Prostate gland (tissue), 2 donors: ENCODE measurements around the gene DMXL1. TPM values are rescaled to one million over a fixed set of nuclear protein-coding genes. Genes with fewer than 3 reads are reported as not detected.

Source experiments
- DNase-seq: peaks from one replicate; pipeline ENCODE4 v3.0.0-alpha.2; 2019; ENCODE audit warnings: low spot score
- H3K27ac ChIP-seq, 2 donors: fragments of 200-600 bp; sonication (generic); 2 replicates each; pipeline ENCODE4 v1.5.1; 2017 to 2019
- H3K27me3 ChIP-seq: fragments of 200-600 bp; sonication (generic); replicated peaks from 2 replicates; pipeline ENCODE4 v1.5.1; 2019; ENCODE audit not compliant: insufficient read depth
- H3K36me3 ChIP-seq, 2 donors: fragments of 200-600 bp; sonication (generic); 1 replicate in 1 of 2; 2 replicates in 1 of 2; pipeline versions ENCODE4 v1.5.1 to v1.8.1; 2017 to 2019
- H3K4me1 ChIP-seq: fragments of 200-600 bp; sonication (generic); replicated peaks from 2 replicates; pipeline ENCODE4 v1.5.1; 2019
- H3K4me3 ChIP-seq, 2 donors: fragments of 200-600 bp; sonication (generic); 2 replicates each; pipeline ENCODE4 v1.5.1; 2017 to 2019
- H3K9me3 ChIP-seq: fragments of 200-600 bp; sonication (generic); 2 replicates; pipeline ENCODE4 v1.5.1; 2017
- CTCF ChIP-seq, 4 experiments: fragments of 200-600 bp in 2 of 4; fragments of 450-650 bp in 2 of 4; sonication (generic) in 2 of 4; IDR thresholded peaks; 1 replicate in 3 of 4; 2 replicates in 1 of 4; pipeline ENCODE4 v1.5.1; 2016 to 2019; ENCODE audit warnings: antibody characterized with exemption in 4 of 4, mild to moderate bottlenecking in 2 of 4, moderate library complexity in 2 of 4
- POLR2A ChIP-seq: fragments of 450-650 bp; IDR thresholded peaks from one replicate; pipeline ENCODE4 v1.6.1; 2016; ENCODE audit warnings: antibody characterized with exemption, mild to moderate bottlenecking
- POLR2AphosphoS5 ChIP-seq: sonication (generic); formaldehyde crosslinking; IDR thresholded peaks from one replicate; pipeline ENCODE4 v1.6.1; 2017; ENCODE audit warnings: antibody characterized with exemption
- WGBS: methylation state at CpG from one replicate; pipeline ENCODE4 v1.1.5; 2018; 5-methylcytosine and 5-hydroxymethylcytosine counted together
- intact Hi-C: fragments of 100-400 bp; cut with DNase I; formaldehyde crosslinking; loops from one replicate; pipeline ENCODE4 v1.14.2; 2022
- total RNA-seq, 2 donors: library from RNA; depleted of rRNA; stranded (reverse); fragments of >200 nt; gene quantifications; one replicate each; pipeline ENCODE4 v1.1.0, GENCODE V29; 2016

DMXL1 gene
- total RNA-seq, 2 donors from 2014 or later, result 89.2 to 180 TPM

GRCh38 chr5:119271758-119272730 is 201.2 kb downstream of the DMXL1 start:
- Histone ChIP-seq H3K9me3 (no peaks in the 10 kb centered on the region), H3K4me1 (peaks cover 11% of the 10 kb centered on the region), H3K27me3 (no peaks in the 10 kb centered on the region), H3K4me3 (no peak overlapping the region), H3K27ac (peak overlapping the region in 1 of 2 donors; percentile 93), H3K36me3 (no peaks in the 10 kb centered on the region)
- TF ChIP-seq CTCF (IDR thresholded peaks at IDR 0.05) (no peak), POLR2AphosphoS5 (no peak), POLR2A (no peak)
- intact Hi-C loops, result no loop called here
- WGBS, result 76% methylated on average over 2 of the region's 2 CpGs
- DNase-seq, result no peak

- no peaks in the 10 kb centered on the region for H3K36me3 ChIP-seq
- no peaks in the 10 kb centered on the region for H3K9me3 ChIP-seq
- DNase-seq, result no peak
- whole genome bisulfite sequencing, result 73% methylated on average over 9 of the region's 9 CpGs
- H3K4me1 ChIP-seq, result peaks cover 11% of the 10 kb centered on the region
- H3K27me3 ChIP-seq, result no peaks in the 10 kb centered on the region
- intact Hi-C loops, result no loop called here
- no peak overlapping the region for H3K4me3 ChIP-seq
- no peak overlapping the region for H3K27ac ChIP-seq
- no peak for TF ChIP-seq POLR2AphosphoS5
- TF ChIP-seq POLR2A, result no peak
- TF ChIP-seq CTCF (IDR thresholded peaks at IDR 0.05), result no peak
These were observed 202.5 kb downstream of the DMXL1 start for GRCh38 chr5:119273391-119273839.

GRCh38 chr5:119274030-119274766 is 203.3 kb downstream of the DMXL1 start:
- Histone ChIP-seq H3K4me3 (no peak overlapping the region), H3K4me1 (peaks cover 11% of the 10 kb centered on the region), H3K27ac (peak overlapping the region in 1 of 2 donors; percentile 12), H3K27me3 (no peaks in the 10 kb centered on the region), H3K36me3 (no peaks in the 10 kb centered on the region), H3K9me3 (no peaks in the 10 kb centered on the region)
- no peak for DNase-seq
- intact Hi-C loops, result no loop called here
- 53% methylated on average over 5 of the region's 5 CpGs for WGBS
- no peak for TF ChIP-seq CTCF (IDR thresholded peaks at IDR 0.05)
- TF ChIP-seq POLR2A, result no peak
- no peak for TF ChIP-seq POLR2AphosphoS5

- intact Hi-C loops, result no loop called here
- Histone ChIP-seq H3K27ac (peak overlapping the region in 1 of 2 donors; percentile 12), H3K27me3 (no peaks in the 10 kb centered on the region)
These were observed 203.9 kb downstream of the DMXL1 start for GRCh38 chr5:119274767-119275130.

More at GRCh38 chr5:119274767-119275130, 203.9 kb downstream of the DMXL1 start:
- Histone ChIP-seq H3K9me3 (no peaks in the 10 kb centered on the region), H3K4me1 (peaks cover 11% of the 10 kb centered on the region), H3K36me3 (no peaks in the 10 kb centered on the region), H3K4me3 (no peak overlapping the region)
- no peak for DNase-seq
- TF ChIP-seq CTCF (IDR thresholded peaks at IDR 0.05) (no peak), POLR2A (no peak), POLR2AphosphoS5 (no peak)
